Right lobe of liver (tissue), 6 donors: ENCODE results near the gene GTF2A1L. TPM values are rescaled to one million over a fixed set of nuclear protein-coding genes. Genes with fewer than 3 reads are reported as not detected.

Source experiments
- ATAC-seq, 4 donors: fragments of 200-7000 bp; cut with Tn5 transposase; one replicate each; pipeline ENCODE4 v1.9.1; 2020; ENCODE audit warnings: mild to moderate bottlenecking in 4 of 4, moderate library complexity in 4 of 4
- DNase-seq, 3 donors: peaks; one replicate each; pipeline ENCODE4 v3.0.0-alpha.2; 2020
- H3K27ac ChIP-seq, 3 donors: fragments of 200-600 bp; one replicate each; pipeline ENCODE4 v1.8.0; 2022
- H3K27me3 ChIP-seq, 2 donors: fragments of 200-600 bp; one replicate each; pipeline ENCODE4 v1.8.0; 2022
- H3K36me3 ChIP-seq, 4 donors: fragments of 200-600 bp; sonication (generic) in 1 of 4; one replicate each; pipeline versions ENCODE4 v1.5.1 to v1.8.0; 2017 to 2022; ENCODE audit warnings: control low read depth in 1 of 4
- H3K4me1 ChIP-seq, 4 donors: fragments of 200-600 bp; sonication (generic) in 1 of 4; one replicate each; pipeline versions ENCODE4 v1.5.1 to v1.8.0; 2017 to 2022; ENCODE audit warnings: control low read depth in 1 of 4
- H3K4me3 ChIP-seq, 3 donors: fragments of 200-600 bp; one replicate each; pipeline ENCODE4 v1.8.0; 2022
- H3K9me3 ChIP-seq, 4 donors: fragments of 200-600 bp; sonication (generic) in 1 of 4; one replicate each; pipeline versions ENCODE4 v1.5.1 to v1.8.0; 2017 to 2022; ENCODE audit warnings: control low read depth in 1 of 4
- CTCF ChIP-seq, 4 donors: fragments of 200-600 bp in 3 of 4; fragments of 450-650 bp in 1 of 4; IDR thresholded peaks; one replicate each; pipeline versions ENCODE4 v1.5.1 to v1.8.0; 2016 to 2022; ENCODE audit warnings: antibody characterized with exemption in 4 of 4, mild to moderate bottlenecking in 2 of 4
- POLR2A ChIP-seq: fragments of 450-650 bp; IDR thresholded peaks from one replicate; pipeline ENCODE4 v1.6.1; 2017; ENCODE audit warnings: antibody characterized with exemption, mild to moderate bottlenecking
- WGBS: methylation state at CpG from one replicate; pipeline ENCODE4 v1.1.6; 2018; ENCODE audit warnings: low coverage, low lambda C conversion rate; ENCODE audit not compliant: insufficient coverage; ENCODE audit errors: missing lambda C conversion rate; 5-methylcytosine and 5-hydroxymethylcytosine counted together
- intact Hi-C, 2 donors: fragments of 100-400 bp; cut with DNase I; formaldehyde crosslinking; loops; one replicate each; pipeline versions ENCODE4 v1.11.2 to v1.14.1; 2022
- long read RNA-seq: library from polyadenylated mRNA; unstranded; transcript quantifications from one replicate; pipeline ENCODE4 v2.0.0, GENCODE V29; 2019
- total RNA-seq, 6 experiments: library from RNA; depleted of rRNA in 2 of 6; stranded (reverse); fragments of >200 nt in 2 of 6; fragmentation: NEBNext Ultra II Directional in 3 of 6; extraction: Animal tissue kit (Norgen Biotek cat#: 25700) in 3 of 6; gene quantifications; one replicate each; pipeline versions ENCODE4 v1.1.0 to v1.2.4, GENCODE V29; 2016 to 2023
- donor health status: DM: no; HTN: yes; CAD: no.
- donor health status: DM: no; HTN: no; CAD: no.
- donor health status: DM: no; HTN: no; CAD: no.
- donor health status: DM: no; HTN: yes; CAD: no.
- donor health status: DM: no; HTN: yes; CAD: no.

GTF2A1L gene
- total RNA-seq: under 1 TPM in 2 of 6 experiments, not detected in 4; 0.58 to 0.66 TPM
- long read RNA-seq: 0 reads

- intact Hi-C loops: no loop called here
- Histone ChIP-seq H3K4me1 (no peaks in the 10 kb centered on the region), H3K27ac (no peak within 1 kb of the TSS), H3K9me3 (no peaks in the 10 kb centered on the region), H3K4me3 (no peak within 1 kb of the TSS), H3K27me3 (no peaks in the 10 kb centered on the region), H3K36me3 (no peaks in the 10 kb centered on the region)
- TF ChIP-seq CTCF (IDR thresholded peaks at IDR 0.05) (no peak), POLR2A (no peak)
- ATAC-seq: no peak
- no peak for DNase-seq
- WGBS: 59% methylated on average over 21 of the region's 26 CpGs
Measured at GRCh38 chr2:48617618-48618017, at the start of gene GTF2A1L. Gene GTF2A1L, plus strand, starts transcription at chr2:48617856. Its CDS starts 19 bp downstream, at chr2:48617875.

- Histone ChIP-seq H3K9me3 (no peaks in the 10 kb centered on the region), H3K4me1 (no peaks in the 10 kb centered on the region), H3K27me3 (no peaks in the 10 kb centered on the region), H3K36me3 (no peaks in the 10 kb centered on the region), H3K27ac (no peak overlapping the region), H3K4me3 (no peak overlapping the region)
- no peak for TF ChIP-seq POLR2A
- no peak for TF ChIP-seq CTCF (IDR thresholded peaks at IDR 0.05)
- no peak for DNase-seq
- no peak for ATAC-seq
- intact Hi-C loops: no loop called here
- 47% methylated on average over 4 of the region's 4 CpGs for WGBS
Measured at GRCh38 chr2:48568547-48568946, 49.1 kb upstream of the GTF2A1L start.

GRCh38 chr2:48569433-48569832, 48.2 kb upstream of the GTF2A1L start:
- intact Hi-C loops: no loop called here
- no peak overlapping the region for H3K4me3 ChIP-seq
- no peak overlapping the region for H3K27ac ChIP-seq
- H3K9me3 ChIP-seq: no peaks in the 10 kb centered on the region
- no peak for TF ChIP-seq POLR2A
- no peak for TF ChIP-seq CTCF (IDR thresholded peaks at IDR 0.05)
- H3K4me1 ChIP-seq: no peaks in the 10 kb centered on the region
- ATAC-seq (no peak), DNase-seq (no peak)
- no peaks in the 10 kb centered on the region for H3K36me3 ChIP-seq
- H3K27me3 ChIP-seq: no peaks in the 10 kb centered on the region

- no peak for TF ChIP-seq POLR2A
- TF ChIP-seq CTCF (IDR thresholded peaks at IDR 0.05): no peak
- H3K27ac ChIP-seq: no peak overlapping the region
- intact Hi-C loops: no loop called here
- H3K9me3 ChIP-seq: no peaks in the 10 kb centered on the region
- DNase-seq (no peak), ATAC-seq (no peak)
- H3K4me1 ChIP-seq: no peaks in the 10 kb centered on the region
- 55% methylated on average over 4 of the region's 5 CpGs for WGBS
- H3K27me3 ChIP-seq: no peaks in the 10 kb centered on the region
- no peaks in the 10 kb centered on the region for H3K36me3 ChIP-seq
- H3K4me3 ChIP-seq: no peak overlapping the region
Measured at GRCh38 chr2:48572816-48573215, 44.8 kb upstream of the GTF2A1L start.
